Kidney (tissue), 14 donors: ENCODE data around the gene UVSSA. TPM values are rescaled to one million over a fixed set of nuclear protein-coding genes. Genes with fewer than 3 reads are reported as not detected.

Source experiments
- DNase-seq, 5 donors: peaks; one replicate each; pipeline ENCODE4 v3.0.0-alpha.2; 2013 to 2020
- FAIRE-seq: peaks from 2 replicates; lab custom pipeline; 2012; peaks lifted over from hg19 to GRCh38; lab: Jason Lieb, UNC
- H3K27ac ChIP-seq, 2 donors: one replicate each; pipeline ENCODE4 v1.7.0; 2013; ENCODE audit warnings: low read depth in 2 of 2, low read length in 2 of 2, inconsistent platforms in 1 of 2
- H3K27me3 ChIP-seq: one replicate; pipeline ENCODE4 v1.7.1; 2013; ENCODE audit warnings: low read length, inconsistent platforms; ENCODE audit not compliant: control insufficient read depth, insufficient read depth
- H3K36me3 ChIP-seq, 3 donors: one replicate each; pipeline versions ENCODE4 v1.7.0 to v1.7.1; 2013; ENCODE audit warnings: low read length in 3 of 3, control low read depth in 1 of 3, inconsistent platforms in 1 of 3; ENCODE audit not compliant: insufficient read depth in 3 of 3, control insufficient read depth in 2 of 3
- H3K4me1 ChIP-seq, 3 donors: one replicate each; pipeline versions ENCODE4 v1.7.0 to v1.7.1; 2013; ENCODE audit warnings: low read length in 3 of 3, inconsistent platforms in 1 of 3, low read depth in 1 of 3; ENCODE audit not compliant: control insufficient read depth in 2 of 3, insufficient read depth in 2 of 3
- H3K4me3 ChIP-seq, 3 donors: one replicate each; pipeline versions ENCODE4 v1.7.0 to v1.8.1; 2013; ENCODE audit warnings: low read length in 3 of 3, control low read depth in 1 of 3, inconsistent platforms in 1 of 3
- H3K9ac ChIP-seq, 3 donors: one replicate each; pipeline versions ENCODE4 v1.7.0 to v1.7.1; 2013; ENCODE audit warnings: low read length in 3 of 3, control low read depth in 1 of 3, inconsistent platforms in 1 of 3
- H3K9me3 ChIP-seq, 3 donors: one replicate each; pipeline versions ENCODE4 v1.7.0 to v1.7.1; 2013; ENCODE audit warnings: low read length in 3 of 3, control low read depth in 1 of 3, inconsistent platforms in 1 of 3; ENCODE audit not compliant: control insufficient read depth in 2 of 3, insufficient read depth in 1 of 3
- intact Hi-C: fragments of 100-400 bp; cut with DNase I; formaldehyde crosslinking; loops from one replicate; pipeline ENCODE4 v1.11.1; 2022
- polyA plus RNA-seq: library from polyadenylated mRNA; stranded (reverse); fragments of 350-450 nt; fragmentation: Illumina TruSeq; extraction: RNeasy Lipid Tissue Mini Kit (QIAGEN cat#74804); gene quantifications from one replicate; pipeline ENCODE4 v1.2.3, GENCODE V29; 2014; ENCODE audit warnings: low read depth, low replicate concordance; ENCODE audit not compliant: insufficient read depth
- total RNA-seq: library from RNA; stranded (reverse); fragmentation: NEBNext Ultra II Directional; extraction: Animal tissue kit (Norgen Biotek cat#: 25700); gene quantifications from one replicate; pipeline ENCODE4 v1.2.1, GENCODE V29; 2021
- TF ChIP-seq, protein P1 (sequence below): IDR thresholded peaks from 3 replicates; pipeline ENCODE4 v1.5.1; 2012; ENCODE audit warnings: mild to moderate bottlenecking, moderate library complexity, borderline replicate concordance; ENCODE audit not compliant: insufficient read depth; ENCODE audit errors: extremely low read depth
- donor health status: control.
- donor health status: control.
- donor health status: control.
- donor health status: control.
- donor health status: control.
- donor health status: DM: yes; HTN: yes; CAD: no.
- donor health status: Normal renal cell carcinoma (clear cell type).

The UVSSA gene
- total and polyA plus RNA-seq, 2 donors from 2014 or later: 5.2 to 32.5 TPM

DNA sequence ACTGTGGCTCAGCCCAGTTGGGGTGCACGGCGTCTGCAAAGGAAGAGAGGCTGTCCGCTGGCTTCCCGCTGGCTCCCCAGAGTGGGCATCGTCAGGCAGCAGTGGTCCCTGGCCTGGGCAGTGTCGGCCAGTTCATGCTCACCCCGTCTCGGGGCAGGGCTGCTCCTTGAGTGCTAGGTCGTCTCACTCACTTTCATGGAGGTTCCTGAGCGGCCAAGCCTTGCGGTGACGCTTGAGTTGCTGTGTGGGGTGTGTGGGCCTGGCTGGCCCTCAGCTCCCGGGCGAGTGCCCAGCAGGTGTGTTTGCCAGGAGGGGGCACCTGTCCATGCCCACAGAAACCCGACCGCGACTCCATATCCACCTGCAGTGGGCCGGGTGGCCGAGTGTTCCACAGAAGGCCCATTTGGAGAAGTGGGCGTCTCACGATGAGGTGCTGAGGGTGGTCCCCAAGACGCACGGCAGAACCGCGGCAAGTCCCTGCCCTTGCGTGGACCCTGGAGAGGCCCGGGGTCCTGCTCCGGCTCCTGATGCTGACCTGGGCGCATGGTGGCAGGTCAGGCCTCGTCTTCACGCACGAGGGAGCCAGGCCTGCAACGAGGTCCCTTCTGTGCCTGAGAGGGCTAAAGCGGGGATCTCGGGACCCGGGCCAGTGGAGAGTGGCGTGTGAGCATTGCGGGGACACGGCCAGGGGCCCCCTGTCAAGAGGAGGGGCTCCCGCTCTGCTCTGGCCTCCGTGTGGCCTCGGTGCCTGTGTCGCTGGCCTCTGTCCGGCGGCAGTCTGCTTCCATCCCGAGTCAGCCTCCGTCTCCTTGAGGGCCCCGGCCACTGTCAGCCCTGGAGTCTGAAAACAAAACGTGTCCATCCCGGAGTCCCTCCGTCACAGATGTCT, 18.5 kb upstream of the UVSSA start:
- TF ChIP-seq, protein P1, sequence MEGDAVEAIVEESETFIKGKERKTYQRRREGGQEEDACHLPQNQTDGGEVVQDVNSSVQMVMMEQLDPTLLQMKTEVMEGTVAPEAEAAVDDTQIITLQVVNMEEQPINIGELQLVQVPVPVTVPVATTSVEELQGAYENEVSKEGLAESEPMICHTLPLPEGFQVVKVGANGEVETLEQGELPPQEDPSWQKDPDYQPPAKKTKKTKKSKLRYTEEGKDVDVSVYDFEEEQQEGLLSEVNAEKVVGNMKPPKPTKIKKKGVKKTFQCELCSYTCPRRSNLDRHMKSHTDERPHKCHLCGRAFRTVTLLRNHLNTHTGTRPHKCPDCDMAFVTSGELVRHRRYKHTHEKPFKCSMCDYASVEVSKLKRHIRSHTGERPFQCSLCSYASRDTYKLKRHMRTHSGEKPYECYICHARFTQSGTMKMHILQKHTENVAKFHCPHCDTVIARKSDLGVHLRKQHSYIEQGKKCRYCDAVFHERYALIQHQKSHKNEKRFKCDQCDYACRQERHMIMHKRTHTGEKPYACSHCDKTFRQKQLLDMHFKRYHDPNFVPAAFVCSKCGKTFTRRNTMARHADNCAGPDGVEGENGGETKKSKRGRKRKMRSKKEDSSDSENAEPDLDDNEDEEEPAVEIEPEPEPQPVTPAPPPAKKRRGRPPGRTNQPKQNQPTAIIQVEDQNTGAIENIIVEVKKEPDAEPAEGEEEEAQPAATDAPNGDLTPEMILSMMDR: no peak
- Histone ChIP-seq H3K27ac (no peak overlapping the region), H3K4me3 (no peak overlapping the region), H3K27me3 (no peaks in the 10 kb centered on the region), H3K4me1 (peaks cover 0 to 14% (median 0%) of the 10 kb centered on the region in 3 donors), H3K9me3 (peaks cover 0 to 2% (median 0%) of the 10 kb centered on the region in 3 donors), H3K36me3 (peaks cover 6 to 23% (median 11%) of the 10 kb centered on the region in 3 donors), H3K9ac (no peak overlapping the region)
- DNase-seq (peak in 1 of 5 donors; percentile 69), FAIRE-seq (no peak)
- intact Hi-C loops: no loop called here

DNA sequence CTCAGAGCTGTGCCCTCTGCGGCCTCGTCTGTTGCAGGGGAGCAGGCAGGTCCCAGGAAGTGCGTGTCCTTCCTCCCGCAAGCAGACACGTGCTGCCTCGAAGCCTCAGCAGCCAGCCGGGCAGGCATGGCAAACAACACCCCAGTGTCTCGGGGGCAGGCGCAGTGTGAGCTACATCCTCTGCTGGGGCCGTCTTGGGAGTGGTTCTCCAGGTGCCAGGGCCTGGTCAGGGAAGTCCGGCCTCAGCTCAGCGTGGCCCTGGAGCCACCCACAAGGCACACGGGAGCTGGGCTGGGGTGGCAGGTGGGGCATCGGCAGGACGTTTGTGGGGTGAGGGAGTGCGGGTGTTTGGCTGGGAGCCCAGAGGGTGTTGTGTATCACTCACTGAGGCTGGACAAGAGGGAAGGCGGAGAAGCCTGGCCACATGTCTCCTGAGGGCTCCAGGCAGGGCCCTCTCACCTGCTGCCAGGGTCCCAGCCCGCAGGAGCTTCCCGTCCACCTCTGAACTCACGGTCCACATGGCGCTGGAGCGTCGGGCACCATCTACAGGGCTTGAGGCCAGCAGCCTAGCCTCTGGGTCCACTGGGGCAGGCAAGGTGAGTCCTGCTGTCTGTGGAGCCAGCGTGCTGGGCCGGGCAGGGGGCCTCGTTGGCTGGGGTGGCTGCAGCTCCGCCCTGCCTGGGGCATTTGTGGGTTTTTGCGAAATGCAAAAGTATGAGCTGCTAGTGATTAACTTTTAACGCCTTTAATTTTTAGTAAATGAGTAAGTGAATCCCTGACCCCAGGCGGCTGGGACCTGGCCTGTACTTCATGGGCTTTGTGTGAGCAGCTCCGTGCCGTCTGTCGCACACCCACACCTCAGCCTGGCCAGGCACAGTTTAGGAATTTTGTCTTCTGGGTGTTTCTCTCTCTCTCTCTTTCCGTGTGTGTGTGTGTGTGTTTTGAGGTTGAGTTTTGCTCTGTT, 17.3 kb upstream of the UVSSA start:
- intact Hi-C loops: no loop called here
- Histone ChIP-seq H3K4me1 (peaks cover 0 to 14% (median 0%) of the 10 kb centered on the region in 3 donors), H3K4me3 (no peak overlapping the region), H3K36me3 (peaks cover 0 to 19% (median 5%) of the 10 kb centered on the region in 3 donors), H3K9me3 (no peaks in the 10 kb centered on the region), H3K9ac (no peak overlapping the region), H3K27me3 (no peaks in the 10 kb centered on the region), H3K27ac (peak overlapping the region; percentile 14 to 32)
- DNase-seq (peak in 1 of 5 donors; percentile 91), FAIRE-seq (no peak)
- TF ChIP-seq, protein P1: no peak

DNA sequence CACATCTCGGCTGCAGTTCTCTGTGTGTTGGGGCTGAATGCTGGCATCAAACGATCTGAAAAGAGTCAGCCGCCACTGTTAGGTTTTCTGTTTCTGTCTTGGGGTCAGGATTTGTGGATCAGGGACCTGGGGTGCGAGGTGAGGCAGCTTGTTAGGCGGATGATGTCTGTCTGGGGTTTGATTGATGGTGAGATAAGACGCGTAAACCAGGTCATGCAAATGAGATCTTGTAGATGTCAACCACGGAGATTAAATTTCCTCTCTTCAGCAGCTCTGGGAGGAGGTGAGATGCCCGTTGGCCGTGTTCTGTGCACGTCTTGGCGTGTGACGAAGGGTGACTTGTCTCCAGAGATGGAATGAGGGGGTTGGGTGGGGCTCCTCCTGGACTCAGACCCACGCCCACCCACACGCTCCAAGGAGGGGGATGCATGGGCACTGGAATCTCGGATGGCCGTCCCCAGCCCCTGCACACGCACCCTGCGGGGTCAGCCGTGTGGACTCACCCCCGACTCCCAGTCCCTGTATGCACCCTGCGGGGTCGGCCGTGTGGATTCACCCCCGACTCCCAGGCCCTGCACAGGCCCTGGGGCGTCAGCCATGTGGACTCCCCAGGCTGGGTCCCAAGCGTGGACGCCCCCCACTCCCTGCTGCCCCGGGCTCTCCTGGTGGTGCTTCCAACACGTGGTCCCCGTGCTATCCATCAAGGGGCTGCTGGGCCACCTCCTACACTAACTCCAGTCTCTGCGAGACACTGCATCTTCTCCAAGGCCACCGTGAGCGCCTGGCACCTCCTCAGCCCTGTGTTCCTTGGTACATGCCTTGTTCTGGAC, 16.0 kb upstream of the UVSSA start:
- H3K36me3 ChIP-seq: peaks cover 3 to 14% (median 6%) of the 10 kb centered on the region in 3 donors
- H3K9ac ChIP-seq: no peak overlapping the region
- TF ChIP-seq, protein P1: no peak
- intact Hi-C loops: no loop called here
- peaks cover 0 to 14% (median 0%) of the 10 kb centered on the region in 3 donors for H3K4me1 ChIP-seq
- H3K9me3 ChIP-seq: no peaks in the 10 kb centered on the region
- DNase-seq (peak in 1 of 5 donors; percentile 66), FAIRE-seq (no peak)
- H3K27ac ChIP-seq: no peak overlapping the region
- H3K4me3 ChIP-seq: no peak overlapping the region
- no peaks in the 10 kb centered on the region for H3K27me3 ChIP-seq
